ENCODE data around the gene PDCL2.
"Not testable (repeated sequence)": the region's sequence is repeated elsewhere in the genome, so short reads cannot be mapped to it uniquely, and the experiment has no call there.

PDCL2 gene

DNA sequence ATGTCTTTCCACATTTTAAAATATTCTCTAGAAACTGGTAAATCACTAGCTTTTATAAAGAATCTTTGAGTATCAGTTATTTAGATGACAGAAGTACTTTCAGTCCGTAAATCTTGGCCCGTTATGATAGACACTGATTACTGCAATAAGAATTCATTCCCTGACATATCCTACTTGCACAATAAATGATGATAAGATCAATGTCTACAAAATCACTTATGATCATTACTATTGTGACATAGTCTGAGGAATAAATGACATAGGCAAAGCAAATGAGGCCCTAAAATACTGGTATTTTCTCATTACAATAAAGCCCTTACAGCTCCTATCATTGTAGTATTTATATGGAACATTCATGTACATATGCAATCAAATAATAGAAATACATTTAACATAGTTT lies 6.6 kb upstream of the PDCL2 start:
- no peak for TF ChIP-seq CTCF (conservative IDR thresholded peaks at IDR 0.05; ENCODE audit: low read depth, low read length)
- H3K4me3 ChIP-seq (ENCODE audit: low read length): no peak overlapping the region
- DNase-seq (ENCODE audit: low read depth): no peak

DNA sequence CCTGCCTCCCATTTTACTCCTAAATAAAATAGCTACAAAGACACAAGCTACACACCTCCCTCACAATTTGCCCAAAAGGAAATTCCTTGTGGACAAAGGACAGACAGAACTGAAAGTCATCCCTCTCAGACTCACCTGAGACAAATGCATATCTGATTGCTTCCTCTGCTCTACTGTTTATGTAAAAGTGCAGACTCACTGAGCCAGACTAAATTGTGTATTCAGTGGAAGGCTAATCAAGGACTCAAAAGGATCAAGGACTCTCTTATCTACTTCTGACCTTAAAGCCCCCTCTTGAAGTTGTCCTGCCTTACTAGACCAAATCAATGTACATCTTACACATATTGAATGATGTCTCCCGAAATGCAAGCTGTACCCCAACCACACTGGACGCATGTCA lies 3.9 kb downstream of the PDCL2 start:
- no peak for TF ChIP-seq CTCF (conservative IDR thresholded peaks at IDR 0.05; ENCODE audit: low read depth, low read length)
- H3K4me3 ChIP-seq (ENCODE audit: low read length): no peak overlapping the region
- DNase-seq (ENCODE audit: low read depth): no peak

GRCh38 chr4:55582773-55583172 lies 9.3 kb downstream of the PDCL2 start:
- not testable (repeated sequence) for H3K4me3 ChIP-seq (ENCODE audit: low read length)

GRCh38 chr4:55578341-55579010 lies 13.6 kb downstream of the PDCL2 start:
- no peak for TF ChIP-seq CTCF (conservative IDR thresholded peaks at IDR 0.05; ENCODE audit: low read depth, low read length)
- no peak for DNase-seq (ENCODE audit: low read depth)
- H3K4me3 ChIP-seq (ENCODE audit: low read length): no peak overlapping the region

More at GRCh38 chr4:55582773-55583172, 9.3 kb downstream of the PDCL2 start:
- DNase-seq (ENCODE audit: low read depth): not testable (repeated sequence)

GRCh38 chr4:55575513-55575912 lies 16.5 kb downstream of the PDCL2 start:
- no peak overlapping the region for H3K4me3 ChIP-seq (ENCODE audit: low read length)
- no peak for DNase-seq (ENCODE audit: low read depth)
- TF ChIP-seq CTCF (conservative IDR thresholded peaks at IDR 0.05; ENCODE audit: low read depth, low read length): no peak

DNA sequence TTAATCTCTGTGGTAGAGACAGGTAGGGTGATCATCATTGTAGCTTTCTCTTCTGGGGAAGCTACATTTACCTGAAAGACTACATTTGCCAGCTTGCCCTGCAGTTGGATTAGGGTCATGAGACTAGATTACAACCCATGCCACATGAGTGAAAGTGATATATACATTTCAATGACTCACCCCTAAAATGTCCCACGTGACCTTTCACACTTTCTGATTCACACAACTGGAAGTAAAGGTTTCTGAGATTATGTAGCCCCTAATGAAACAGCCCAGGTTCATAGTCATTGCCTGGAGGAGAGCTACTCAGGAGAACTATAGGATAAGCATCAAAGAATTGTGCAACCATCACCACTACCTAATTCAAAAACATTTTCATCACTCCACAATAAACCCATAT lies 17.8 kb downstream of the PDCL2 start:
- no peak overlapping the region for H3K4me3 ChIP-seq (ENCODE audit: low read length)
- TF ChIP-seq CTCF (conservative IDR thresholded peaks at IDR 0.05; ENCODE audit: low read depth, low read length): no peak
- DNase-seq (ENCODE audit: low read depth): no peak

DNA sequence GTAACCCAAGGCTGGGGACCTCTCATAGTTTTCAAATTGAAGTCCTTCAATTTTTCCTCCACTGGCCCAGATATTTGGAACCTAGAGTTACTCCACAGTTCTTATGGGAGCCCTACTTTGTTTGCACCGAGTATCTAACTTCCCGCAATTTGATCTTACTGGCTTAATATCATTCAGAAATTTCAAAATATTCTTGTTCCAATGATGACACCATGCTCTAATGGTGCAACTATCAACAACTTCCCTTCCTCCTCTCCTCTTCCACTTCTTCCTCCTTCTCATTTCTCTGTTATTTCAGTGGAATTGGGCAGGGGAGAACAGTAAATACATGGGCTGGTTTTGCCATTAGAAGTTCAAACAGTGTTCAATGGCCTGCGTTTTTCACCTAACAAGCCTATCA lies 20.2 kb downstream of the PDCL2 start:
- DNase-seq (ENCODE audit: low read depth): no peak
- no peak for TF ChIP-seq CTCF (conservative IDR thresholded peaks at IDR 0.05; ENCODE audit: low read depth, low read length)
- no peak overlapping the region for H3K4me3 ChIP-seq (ENCODE audit: low read length)

All from retinal pigment epithelial cell (primary cell).